K562 (cell line): ENCODE results near the gene HSPA1L. TPM values are rescaled to one million over a fixed set of nuclear protein-coding genes. Genes with fewer than 3 reads are reported as not detected.

Experiments
- ATAC-seq: fragments of 200-7000 bp; cut with Tn5 transposase; 3 replicates; pipeline ENCODE4 v1.9.1; 2020; ENCODE audit warnings: moderate library complexity
- BruUV-seq: library from RNA; stranded (reverse); fragments of 400-500 nt; replicated peaks from 2 replicates; lab custom pipeline; 2021; lab: Mats Ljungman, UMichigan
- CTCF ChIA-PET: fragments of 300-600 bp; formaldehyde crosslinking; extraction: SDS; loops from one replicate; lab custom pipeline; 2021; ENCODE audit warnings: low intra/inter-chr PET ratio; lab: Yijun Ruan, JAX
- POLR2A ChIA-PET: fragments of 300-600, 350-650 bp; sonication (Branson Sonifier 250); formaldehyde crosslinking; extraction: SDS; loops from one replicate; lab custom pipeline; 2021; ENCODE audit warnings: antibody characterized with exemption, inconsistent platforms; lab: Yijun Ruan, JAX
- DNase-seq, 4 experiments: peaks; one replicate each; pipeline versions ENCODE4 v3.0.0 to v3.0.0-alpha.2; 2011 to 2018; ENCODE audit warnings: low spot score in 3 of 4, mixed read lengths in 3 of 4; ENCODE audit errors: extremely low read depth in 1 of 4
- FAIRE-seq: peaks from 2 replicates; lab custom pipeline; 2011; peaks lifted over from hg19 to GRCh38; lab: Jason Lieb, UNC
- H2AFZ ChIP-seq: 2 replicates; pipeline ENCODE4 v1.6.0; 2011; ENCODE audit warnings: low read depth, low read length, control low read depth, inconsistent platforms
- H3K27ac ChIP-seq: fragments of 200-600 bp; 3 replicates; pipeline ENCODE4 v1.8.0; 2011; ENCODE audit warnings: low read depth, mild to moderate bottlenecking, control low read depth, inconsistent platforms, low read length, moderate library complexity, mixed read lengths; ENCODE audit errors: extremely low read depth
- H3K27me3 ChIP-seq, 2 experiments: fragments of 300-600 bp in 1 of 2; 2 replicates in 1 of 2; 3 replicates in 1 of 2; pipeline versions ENCODE4 v1.6.0 to v1.8.0; 2011; ENCODE audit warnings: inconsistent platforms in 2 of 2, low read length in 2 of 2, mild to moderate bottlenecking in 1 of 2, mixed read lengths in 1 of 2, moderate library complexity in 1 of 2; ENCODE audit not compliant: control insufficient read depth in 2 of 2, insufficient read depth in 2 of 2
- H3K36me3 ChIP-seq: fragments of 300-600 bp; 3 replicates; pipeline ENCODE4 v1.8.0; 2011; ENCODE audit warnings: mild to moderate bottlenecking, low read length, inconsistent platforms; ENCODE audit not compliant: control insufficient read depth, insufficient read depth
- H3K4me1 ChIP-seq, 2 experiments: fragments of 200-600 bp in 1 of 2; replicated peaks in 1 of 2; 2 replicates in 1 of 2; 3 replicates in 1 of 2; pipeline versions ENCODE4 v1.5.1 to v1.8.0; 2011; ENCODE audit warnings: inconsistent platforms in 2 of 2, low read length in 2 of 2, mild to moderate bottlenecking in 1 of 2, mixed read lengths in 1 of 2, moderate library complexity in 1 of 2; ENCODE audit not compliant: control insufficient read depth in 2 of 2, insufficient read depth in 2 of 2
- H3K4me2 ChIP-seq: 2 replicates; pipeline ENCODE4 v1.6.1; 2011; ENCODE audit warnings: low read length, control low read depth, inconsistent platforms, mixed read lengths; ENCODE audit not compliant: insufficient read depth
- H3K4me3 ChIP-seq: fragments of 200-600 bp; sonication (generic), shearing (Covaris generic); 2 replicates; pipeline ENCODE4 v1.5.1; 2016; ENCODE audit warnings: control low read depth, inconsistent platforms
- H3K79me2 ChIP-seq: fragments of 200-600 bp; 3 replicates; pipeline ENCODE4 v1.8.0; 2011; ENCODE audit warnings: low read length, inconsistent platforms; ENCODE audit not compliant: control insufficient read depth, insufficient read depth
- H3K9ac ChIP-seq, 2 experiments: 2 replicates each; pipeline versions ENCODE4 v1.6.0 to v1.6.1; 2011; ENCODE audit warnings: low read depth in 2 of 2, low read length in 2 of 2, control low read depth in 1 of 2, inconsistent platforms in 1 of 2, mild to moderate bottlenecking in 1 of 2, mixed read lengths in 1 of 2; ENCODE audit not compliant: insufficient read depth in 1 of 2
- H3K9me1 ChIP-seq: one replicate; pipeline ENCODE4 v1.6.0; 2011; ENCODE audit warnings: inconsistent platforms, mild to moderate bottlenecking, low read length, moderate library complexity; ENCODE audit not compliant: control insufficient read depth, insufficient read depth
- H3K9me3 ChIP-seq: replicated peaks from 2 replicates; pipeline ENCODE4 v1.5.1; 2011; ENCODE audit warnings: low read depth, low read length, inconsistent platforms; ENCODE audit not compliant: control insufficient read depth, insufficient read depth
- H4K20me1 ChIP-seq: replicated peaks from 2 replicates; pipeline ENCODE4 v1.6.1; 2011; ENCODE audit warnings: low read length, inconsistent platforms, mixed read lengths; ENCODE audit not compliant: control insufficient read depth, insufficient read depth
- ARHGAP35 ChIP-seq: fragments of 450-650 bp; IDR thresholded peaks from 2 replicates; pipeline ENCODE4 v1.6.1; 2018; ENCODE audit not compliant: partially characterized antibody
- CBFA2T3 ChIP-seq: fragments of 450-650 bp; IDR thresholded peaks from 2 replicates; pipeline ENCODE4 v1.6.1; 2017
- CCNT2 ChIP-seq: IDR thresholded peaks from 2 replicates; pipeline ENCODE4 v1.6.1; 2011; ENCODE audit warnings: borderline replicate concordance, low read depth, mild to moderate bottlenecking, moderate library complexity, mixed read lengths, low read length; ENCODE audit not compliant: insufficient read length; ENCODE audit errors: extremely low read depth
- CXXC5 ChIP-seq: fragments of 250-450 bp; sonication (Bioruptor Pico); IDR thresholded peaks from 2 replicates; pipeline ENCODE4 v1.8.0; 2022; ENCODE audit warnings: inconsistent platforms, mild to moderate bottlenecking, moderate library complexity
- ELF4 ChIP-seq: fragments of 450-650 bp; formaldehyde crosslinking; IDR thresholded peaks from 2 replicates; pipeline ENCODE4 v1.4.0; 2022; ENCODE audit warnings: missing genetic modification characterization
- ESRRB ChIP-seq: fragments of 250-450 bp; sonication (Bioruptor Pico); IDR thresholded peaks from 2 replicates; pipeline ENCODE4 v1.5.0; 2020; ENCODE audit warnings: mild to moderate bottlenecking, moderate library complexity, borderline replicate concordance
- HDAC1 ChIP-seq, 2 experiments: fragments of 450-650 bp; IDR thresholded peaks; 2 replicates each; pipeline ENCODE4 v1.6.1; 2016 to 2017; ENCODE audit warnings: inconsistent platforms in 1 of 2, mild to moderate bottlenecking in 1 of 2, moderate library complexity in 1 of 2
- KDM1A ChIP-seq, 2 experiments: fragments of 450-650 bp; IDR thresholded peaks; 2 replicates each; pipeline ENCODE4 v1.6.1; 2016; ENCODE audit warnings: mild to moderate bottlenecking in 2 of 2
- LEF1 ChIP-seq: fragments of 450-650 bp; IDR thresholded peaks from 2 replicates; pipeline ENCODE4 v1.6.1; 2016; ENCODE audit warnings: mild to moderate bottlenecking
- NR1H2 ChIP-seq: sonication (generic); formaldehyde crosslinking; IDR thresholded peaks from 2 replicates; pipeline ENCODE4 v1.4.0; 2020; ENCODE audit warnings: mild to moderate bottlenecking, missing genetic modification reagents
- NR2F6 ChIP-seq: fragments of 450-650 bp; formaldehyde crosslinking; IDR thresholded peaks from 2 replicates; pipeline ENCODE4 v1.4.0; 2020; ENCODE audit warnings: mild to moderate bottlenecking
- PML ChIP-seq: IDR thresholded peaks from 2 replicates; pipeline ENCODE4 v1.6.1; 2012; ENCODE audit warnings: low read length, inconsistent platforms
- RAD21 ChIP-seq, 2 experiments: fragments of 250-450 bp in 1 of 2; fragments of 450-650 bp in 1 of 2; sonication (Bioruptor Pico) in 1 of 2; formaldehyde crosslinking in 1 of 2; IDR thresholded peaks in 1 of 2; conservative IDR thresholded peaks in 1 of 2; 2 replicates each; pipeline versions ENCODE4 v1.4.0 to v1.8.0; 2020 to 2022; ENCODE audit warnings: mild to moderate bottlenecking in 2 of 2, moderate library complexity in 1 of 2
- TEAD1 ChIP-seq, 2 experiments: fragments of 450-650 bp in 1 of 2; sonication (generic) in 1 of 2; formaldehyde crosslinking; IDR thresholded peaks; 2 replicates each; pipeline versions ENCODE4 v1.4.0 to v1.8.0; 2020 to 2022; ENCODE audit warnings: mild to moderate bottlenecking in 2 of 2, missing genetic modification reagents in 1 of 2
- ZBTB17 ChIP-seq: fragments of 450-650 bp; formaldehyde crosslinking; IDR thresholded peaks from 2 replicates; pipeline ENCODE4 v1.4.0; 2020; ENCODE audit warnings: mild to moderate bottlenecking
- ZFP91 ChIP-seq: sonication (generic); formaldehyde crosslinking; IDR thresholded peaks from 2 replicates; pipeline ENCODE4 v1.8.0; 2022; ENCODE audit warnings: mild to moderate bottlenecking, missing genetic modification reagents
- ZNF165 ChIP-seq: fragments of 250-450 bp; sonication (Bioruptor Pico); IDR thresholded peaks from 2 replicates; pipeline ENCODE4 v1.4.0; 2020; ENCODE audit warnings: borderline replicate concordance
- ZNF79 ChIP-seq: fragments of 250-450 bp; sonication (Bioruptor Pico); IDR thresholded peaks from 2 replicates; pipeline ENCODE4 v1.4.0; 2020; ENCODE audit warnings: low read depth, mild to moderate bottlenecking, moderate library complexity
- WGBS: fragments of 100-300 bp; shearing (Covaris generic); methylation state at CpG from one replicate; pipeline ENCODE4 v1.1.6; 2016; ENCODE audit warnings: low coverage, mixed read lengths; ENCODE audit not compliant: insufficient coverage; ENCODE audit errors: missing lambda C conversion rate; 5-methylcytosine and 5-hydroxymethylcytosine counted together
- in situ Hi-C: fragments of 300-500 bp; cut with MboI; formaldehyde crosslinking; loops from 4 replicates; pipeline ENCODE4 v1.15.0; 2018; ENCODE audit warnings: inconsistent platforms, mixed read lengths
- intact Hi-C: fragments of 100-400 bp; cut with micrococcal nuclease; formaldehyde crosslinking; loops from 2 replicates; pipeline ENCODE4 v1.14.2; 2022
- polyA plus RNA-seq, 8 experiments: library from polyadenylated mRNA; depleted of rRNA in 4 of 8; stranded (reverse) in 5 of 8; unstranded in 3 of 8; fragments of >200 nt; fragmentation: Nextera tagmentation in 2 of 8; fragmentation: Illumina TruSeq in 1 of 8; extraction: Ambion mirVana in 2 of 8; extraction: Trizol in 1 of 8; gene quantifications; 2 replicates each; pipeline versions ENCODE4 v1.2.1 to v1.2.3, GENCODE V29; 2011 to 2014; ENCODE audit warnings: inconsistent platforms in 1 of 8, missing spikeins in 1 of 8
- total RNA-seq, 7 experiments: library from RNA; depleted of rRNA in 6 of 7; stranded (reverse); fragments of >200 nt in 6 of 7; fragmentation: Illumina TruSeq in 2 of 7; extraction: Trizol in 2 of 7; gene quantifications; 2 replicates each; pipeline versions ENCODE4 v1.2.1 to v1.2.3, GENCODE V29; 2011 to 2021; ENCODE audit warnings: low replicate concordance in 1 of 7

Gene HSPA1L
- total and polyA plus RNA-seq, 9 of the 15 experiments (the other 6 are each of a cell fraction or from before 2014, with no cell fraction given), result 0.14 to 2.1 (median 1.3) TPM

DNA sequence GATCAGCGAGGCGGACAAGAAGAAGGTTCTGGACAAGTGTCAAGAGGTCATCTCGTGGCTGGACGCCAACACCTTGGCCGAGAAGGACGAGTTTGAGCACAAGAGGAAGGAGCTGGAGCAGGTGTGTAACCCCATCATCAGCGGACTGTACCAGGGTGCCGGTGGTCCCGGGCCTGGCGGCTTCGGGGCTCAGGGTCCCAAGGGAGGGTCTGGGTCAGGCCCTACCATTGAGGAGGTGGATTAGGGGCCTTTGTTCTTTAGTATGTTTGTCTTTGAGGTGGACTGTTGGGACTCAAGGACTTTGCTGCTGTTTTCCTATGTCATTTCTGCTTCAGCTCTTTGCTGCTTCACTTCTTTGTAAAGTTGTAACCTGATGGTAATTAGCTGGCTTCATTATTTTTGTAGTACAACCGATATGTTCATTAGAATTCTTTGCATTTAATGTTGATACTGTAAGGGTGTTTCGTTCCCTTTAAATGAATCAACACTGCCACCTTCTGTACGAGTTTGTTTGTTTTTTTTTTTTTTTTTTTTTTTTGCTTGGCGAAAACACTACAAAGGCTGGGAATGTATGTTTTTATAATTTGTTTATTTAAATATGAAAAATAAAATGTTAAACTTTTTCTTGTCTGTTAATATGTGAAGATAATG lies 14.7 kb upstream of the HSPA1L start:
- CTCF ChIA-PET, result interaction anchor here (0.6 to 2.8 kb wide), 7 partner anchors 34 to 927 kb away, joined by 3 to 24 read pairs (median 5); partner anchors contain the start of genes LY6G5C, NFKBIL1, VARS1 and VWA7
- Histone ChIP-seq H3K36me3 (peaks cover 18% of the 10 kb centered on the region; the same call in 2 of the 3 replicates), H3K27ac (peak overlapping the region; percentile 66), H3K27me3 (no peaks in the 10 kb centered on the region), H3K79me2 (peaks cover 58% of the 10 kb centered on the region), H3K4me1 (peaks cover 39 to 50% of the 10 kb centered on the region in 2 experiments), H3K9ac (peak overlapping the region; percentile 70 to 86), H3K9me1 (no peaks in the 10 kb centered on the region), H2AFZ (no peak overlapping the region), H3K4me2 (peak overlapping the region; percentile 77), H3K9me3 (no peaks in the 10 kb centered on the region), H4K20me1 (peaks cover 5% of the 10 kb centered on the region; the same call in 1 of the 2 replicates), H3K4me3 (peak overlapping the region; percentile 52)
- in situ Hi-C loops, result no loop called here
- ATAC-seq (no peak), FAIRE-seq (no peak), DNase-seq (peak in 2 of 4 experiments; percentile 51 to 57)
- 1% methylated on average over 10 of the region's 15 CpGs for WGBS
- intact Hi-C loops, result loop anchor here (1.0 to 10.0 kb wide), 4 partner anchors 57 to 345 kb away; partner anchors contain the start of genes AGPAT1 and RNF5
- POLR2A ChIA-PET, result interaction anchor here (0.6 to 13.1 kb wide), 32 partner anchors 8 to 427 kb away, joined by 3 to 229 read pairs (median 5); partner anchors contain the start of genes ABHD16A, BAG6, C6orf47 and CLIC1
- no TSS peak for BruUV-seq
- TF ChIP-seq NR1H2 (CRISPR knock-in tag) (no peak), LEF1 (peak; percentile 14; the same call in 1 of the 2 replicates), ELF4 (CRISPR knock-in tag) (peak; percentile 71), KDM1A (IDR thresholded peaks at IDR 0.05) (no peak), CXXC5 (CRISPR knock-in tag) (peak; percentile 12; the same call in 1 of the 2 replicates), PML (peak; percentile 26; the same call in 1 of the 2 replicates), CCNT2 (peak; percentile 61), ZFP91 (peak; percentile 80), ESRRB (CRISPR knock-in tag) (0 out of 2 replicates have a peak, but pooled peaks have one; percentile 40), CBFA2T3 (no peak), HDAC1 (IDR thresholded peaks at IDR 0.05) (peak in 1 of 2 experiments; percentile 38; a peak in 2 of 4 replicates), RAD21 (CRISPR knock-in tag; conservative IDR thresholded peaks at IDR 0.05 in 1 of 2, IDR thresholded peaks at IDR 0.05 in 1 of 2) (peak; percentile 77 to 78), ARHGAP35 (no peak), ZNF79 (CRISPR knock-in tag) (no peak), ZNF165 (0 out of 2 replicates have a peak, but pooled peaks have one; percentile 68), ZBTB17 (peak; percentile 75; the same call in 1 of the 2 replicates), TEAD1 (CRISPR knock-in tag; IDR thresholded peaks at IDR 0.05) (peak in 1 of 2 experiments; percentile 68; a peak in 2 of 4 replicates), NR2F6 (CRISPR knock-in tag) (peak; percentile 95)
